ENCODE measurements around the gene SEC14L5. TPM values are rescaled to one million over a fixed set of nuclear protein-coding genes. Genes with fewer than 3 reads are reported as not detected.
"Not testable (repeated sequence)": the region's sequence is repeated elsewhere in the genome, so short reads cannot be mapped to it uniquely, and the experiment has no call there.

SEC14L5 gene
- total RNA-seq, 1 donor from 2014 or later = 0.16 TPM

DNA sequence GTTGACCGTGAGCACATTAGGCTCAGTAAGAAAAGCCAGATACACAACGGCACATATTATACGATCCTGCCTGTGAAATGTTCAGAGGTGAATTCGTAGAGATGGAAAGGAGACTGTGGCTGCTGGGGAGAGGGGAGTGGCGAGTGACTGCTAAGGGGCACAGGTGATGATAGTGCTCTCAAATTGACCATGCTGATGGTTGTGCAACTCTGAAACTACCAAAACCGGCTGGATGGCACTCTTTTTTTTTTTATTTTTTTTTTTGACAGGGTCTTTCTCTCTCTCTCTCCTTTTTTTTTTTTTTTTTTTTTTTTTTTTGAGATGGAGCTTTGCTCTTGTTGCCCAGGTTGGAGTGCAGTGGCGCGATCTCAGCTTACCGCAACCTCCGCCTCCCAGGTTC is 8.1 kb upstream of the SEC14L5 start:
- DNase-seq (ENCODE audit: low read depth) = no peak

DNA sequence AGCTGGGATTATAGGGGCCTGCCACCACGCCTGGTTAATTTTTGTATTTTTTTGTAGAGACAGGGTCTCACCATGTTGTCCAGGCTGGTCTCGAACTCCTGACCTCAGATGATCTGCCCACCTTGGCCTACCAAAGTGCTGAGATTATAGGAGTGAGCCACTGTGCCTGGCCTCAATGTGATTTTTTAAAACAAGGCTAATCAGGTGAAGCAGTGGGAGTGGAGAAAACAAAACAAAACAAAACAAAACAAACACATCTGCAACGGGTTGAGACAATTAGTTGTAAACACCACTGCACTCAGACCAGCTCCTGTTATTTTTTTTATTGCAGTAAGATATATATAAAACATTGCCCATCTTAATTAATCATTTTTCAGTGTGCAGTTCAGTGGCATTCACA is 6.5 kb upstream of the SEC14L5 start:
- not testable (repeated sequence) for DNase-seq (ENCODE audit: low read depth)

DNA sequence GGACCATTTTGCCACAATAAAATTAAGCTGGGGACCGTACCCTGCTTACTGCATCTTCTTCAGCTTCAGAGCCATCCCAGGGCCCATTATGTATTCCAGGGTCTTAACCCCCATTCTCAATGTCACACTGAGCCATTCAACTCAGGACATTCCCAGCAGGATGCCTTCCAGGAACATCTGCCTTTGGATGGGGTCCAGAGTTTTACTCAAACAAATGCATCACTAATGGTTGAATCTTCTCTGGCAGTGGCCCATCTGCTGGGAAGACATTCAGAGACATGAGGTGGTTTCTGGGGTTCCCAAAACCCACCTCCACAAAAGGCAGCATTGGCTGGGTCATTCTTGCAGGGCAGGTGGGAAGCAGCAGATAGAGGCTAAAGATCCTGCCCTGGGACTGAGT is 3.4 kb upstream of the SEC14L5 start:
- no peak for DNase-seq (ENCODE audit: low read depth)

DNA sequence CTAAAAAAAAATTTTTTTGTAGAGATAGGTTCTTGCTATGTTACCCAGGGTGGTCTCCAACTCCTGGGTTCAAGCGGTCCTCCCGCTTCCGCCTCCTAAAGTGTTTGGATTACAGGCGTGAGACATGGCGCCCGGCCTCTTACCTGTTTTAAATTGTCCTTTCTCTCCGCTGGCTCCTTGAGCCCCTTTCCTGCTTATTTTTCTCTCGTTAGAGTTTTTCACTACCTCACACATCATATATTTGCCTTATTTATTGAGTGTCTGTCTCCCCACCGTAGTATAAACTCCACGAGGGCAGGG is 760 bp upstream of the SEC14L5 start:
- no peak for DNase-seq (ENCODE audit: low read depth)

DNA sequence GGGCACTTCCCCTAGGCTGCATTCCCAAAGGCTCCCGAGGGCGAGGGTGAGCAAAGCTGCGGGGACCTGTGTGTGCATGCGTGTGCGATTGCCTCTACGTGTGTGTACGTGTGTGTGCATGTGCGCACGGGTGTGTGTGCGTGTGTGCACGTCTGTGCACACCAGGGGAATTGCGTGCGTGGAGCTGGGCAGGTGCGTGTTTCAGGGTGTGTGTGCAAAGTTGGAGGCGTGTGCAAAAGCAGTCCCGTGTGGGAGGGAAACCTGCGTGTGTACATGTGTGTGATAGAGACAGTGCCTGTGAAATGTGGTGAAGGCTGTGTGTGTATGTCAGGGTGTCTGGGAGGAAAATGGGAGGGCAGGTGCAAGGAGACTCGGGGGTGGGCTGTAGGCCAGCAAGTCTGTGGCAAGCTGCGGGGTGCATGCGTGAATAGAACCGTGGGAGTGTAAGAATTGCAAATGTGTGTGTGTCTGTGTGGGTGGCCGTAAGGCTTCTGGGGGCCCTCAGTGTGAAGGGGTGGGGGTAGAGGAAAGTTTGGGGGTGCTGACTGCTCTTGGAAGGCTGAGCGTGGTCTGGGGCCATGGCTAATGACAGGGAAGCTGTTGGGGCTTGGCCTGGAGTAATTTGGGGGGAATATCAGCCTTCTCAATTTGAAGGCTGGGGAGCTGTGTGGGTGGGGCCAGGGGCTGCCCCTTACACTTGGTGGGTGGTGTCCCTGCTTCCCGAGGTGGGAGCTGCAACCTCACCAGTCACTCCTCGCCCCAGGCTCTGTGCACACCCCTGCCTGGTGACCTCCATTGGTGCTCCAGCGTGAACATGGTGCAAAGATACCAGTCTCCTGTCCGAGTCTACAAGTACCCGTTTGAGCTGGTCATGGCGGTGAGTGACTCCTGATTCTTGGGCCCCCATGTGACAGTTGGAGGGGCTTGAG is 644 bp downstream of the SEC14L5 start:
- DNase-seq (ENCODE audit: low read depth) = no peak

DNA sequence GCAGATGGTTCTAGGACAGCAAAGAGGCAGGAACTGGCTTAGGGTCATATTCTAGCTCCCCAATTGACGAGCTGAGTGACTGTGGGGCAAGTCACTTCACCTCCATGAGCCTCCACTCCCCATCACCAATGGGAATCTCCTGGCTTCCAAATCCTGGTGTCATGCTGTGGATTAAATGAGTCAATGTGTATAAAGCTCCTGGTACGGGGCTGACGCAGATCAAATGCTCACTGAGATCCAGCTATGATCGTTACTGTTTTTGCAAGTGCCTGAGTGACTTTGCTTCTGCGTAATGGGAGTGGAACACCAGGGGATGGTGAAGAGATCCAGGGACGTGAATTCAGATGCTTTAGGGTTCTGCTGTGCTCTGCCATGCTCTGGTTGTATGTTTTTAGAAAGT is 2.4 kb downstream of the SEC14L5 start:
- no peak for DNase-seq (ENCODE audit: low read depth)

DNA sequence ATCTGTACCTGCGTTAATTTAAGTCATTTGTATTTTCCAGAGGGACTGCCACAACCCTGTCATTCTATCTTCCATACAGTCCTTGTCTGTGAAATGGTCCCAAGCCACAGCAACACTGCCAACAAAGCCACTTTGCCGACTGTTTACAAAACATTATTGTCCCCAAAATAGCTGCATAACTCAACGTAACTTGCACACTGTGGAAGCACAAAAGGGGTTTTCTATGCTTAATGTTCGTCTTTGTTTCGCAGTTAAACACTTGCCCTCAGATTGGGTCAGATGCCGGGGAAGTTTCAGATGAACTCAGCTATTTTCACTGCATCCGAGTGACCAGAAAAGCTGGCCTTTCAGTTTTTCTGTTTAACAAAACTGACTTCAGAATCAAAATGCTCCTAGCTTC is 4.6 kb downstream of the SEC14L5 start:
- DNase-seq (ENCODE audit: low read depth) = no peak

DNA sequence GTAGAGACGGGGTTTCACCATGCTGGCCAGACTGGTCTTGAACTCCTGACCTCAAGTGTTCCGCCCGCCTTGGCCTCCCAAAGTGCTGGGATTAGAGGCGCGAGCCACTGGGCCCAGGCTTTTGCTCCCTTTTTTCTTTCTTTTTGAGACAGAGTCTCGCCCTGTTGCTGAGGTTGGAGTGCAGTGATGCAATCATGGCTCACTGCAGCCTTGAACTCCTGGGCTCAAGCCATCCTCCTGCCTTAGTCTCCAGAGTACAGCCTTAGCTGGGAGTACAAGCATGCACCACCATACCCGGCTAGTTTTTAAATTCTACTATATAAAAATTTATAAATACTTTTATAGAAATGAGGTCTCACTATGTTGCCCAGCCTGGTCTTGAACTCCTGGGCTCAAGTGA is 5.4 kb downstream of the SEC14L5 start:
- DNase-seq (ENCODE audit: low read depth) = not testable (repeated sequence)

DNA sequence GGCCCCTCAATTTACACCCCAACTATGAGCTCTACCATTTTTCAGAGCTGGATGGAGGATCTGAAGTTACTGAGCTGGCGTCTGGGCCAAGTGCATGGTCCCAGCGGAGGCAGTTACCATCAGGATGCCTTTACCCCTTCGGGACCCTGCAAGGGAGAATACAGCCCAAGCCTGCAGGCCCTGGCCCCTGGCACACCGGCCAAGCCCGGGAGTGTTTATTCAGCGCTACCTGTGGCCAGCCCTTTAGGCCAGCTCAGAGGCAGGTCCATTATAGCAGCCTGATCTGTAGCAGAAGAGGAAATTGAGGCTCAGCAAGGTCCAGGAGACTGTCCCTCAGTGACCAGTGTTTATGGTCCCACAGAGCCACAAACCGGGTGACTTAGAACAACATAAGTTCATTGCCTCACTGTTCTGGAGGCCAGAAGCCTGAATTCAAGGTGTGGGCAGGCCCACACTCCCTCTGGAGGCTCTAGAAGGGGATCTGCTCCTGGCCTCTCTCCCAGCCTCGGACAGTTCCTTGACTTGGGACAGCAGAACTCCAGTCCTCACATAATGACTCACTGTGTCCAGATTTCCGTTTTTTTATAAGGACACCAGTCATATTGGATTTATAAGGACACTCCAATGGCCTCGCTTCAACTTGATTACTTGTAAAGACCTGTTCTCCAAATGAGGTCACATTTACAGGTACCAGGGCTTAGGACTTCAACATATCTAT is 8.8 kb downstream of the SEC14L5 start:
- DNase-seq (ENCODE audit: low read depth) = no peak

DNA sequence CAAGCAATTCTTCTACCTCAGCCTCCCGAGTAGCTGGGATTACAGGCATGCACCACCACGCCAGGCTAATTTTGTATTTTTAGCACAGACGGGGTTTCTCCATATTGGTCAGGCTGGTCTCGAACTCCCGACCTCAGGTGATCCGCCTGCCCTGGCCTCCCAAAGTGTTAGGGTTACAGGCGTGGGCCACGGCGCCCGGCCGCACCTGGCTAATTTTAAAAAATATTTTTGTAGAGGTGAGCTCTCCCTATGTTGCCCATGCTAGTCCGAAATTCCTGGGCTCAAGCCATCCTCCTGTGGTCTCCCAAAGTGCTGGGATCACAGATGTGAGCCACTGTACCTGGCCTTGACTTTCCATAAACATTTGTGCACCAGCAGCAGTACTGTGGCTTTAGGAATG is 10.1 kb downstream of the SEC14L5 start:
- DNase-seq (ENCODE audit: low read depth) = not testable (repeated sequence)

DNA sequence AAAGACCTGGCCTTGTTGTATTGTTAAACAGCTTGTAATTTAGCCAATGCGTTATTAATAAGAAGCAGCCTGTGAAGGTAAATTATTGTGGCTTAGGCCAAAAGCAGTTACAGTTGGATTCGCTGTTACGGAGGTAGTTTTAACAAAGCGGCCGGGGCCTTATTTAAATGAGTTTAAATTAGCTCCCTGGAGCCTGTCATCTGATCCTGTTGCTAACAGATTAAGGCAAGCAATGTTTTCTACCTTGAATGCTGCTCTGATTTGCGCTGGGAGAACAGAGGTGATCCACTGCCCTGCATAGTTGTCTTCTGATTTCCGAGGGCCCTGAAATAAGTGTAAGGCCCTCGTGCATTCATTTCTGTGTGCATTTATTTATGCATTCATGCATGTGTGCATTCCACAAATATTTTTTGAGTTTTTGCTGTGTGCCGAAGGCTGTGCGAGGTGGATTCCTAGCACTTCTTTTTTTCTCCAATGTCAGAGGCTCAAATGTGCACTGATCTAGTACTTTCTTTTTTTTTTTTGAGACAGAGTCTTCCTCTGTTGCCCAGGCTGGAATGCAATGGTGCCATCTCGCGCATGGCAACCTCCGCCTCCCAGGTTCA is 10.9 kb downstream of the SEC14L5 start:
- DNase-seq (ENCODE audit: low read depth) = no peak

DNA sequence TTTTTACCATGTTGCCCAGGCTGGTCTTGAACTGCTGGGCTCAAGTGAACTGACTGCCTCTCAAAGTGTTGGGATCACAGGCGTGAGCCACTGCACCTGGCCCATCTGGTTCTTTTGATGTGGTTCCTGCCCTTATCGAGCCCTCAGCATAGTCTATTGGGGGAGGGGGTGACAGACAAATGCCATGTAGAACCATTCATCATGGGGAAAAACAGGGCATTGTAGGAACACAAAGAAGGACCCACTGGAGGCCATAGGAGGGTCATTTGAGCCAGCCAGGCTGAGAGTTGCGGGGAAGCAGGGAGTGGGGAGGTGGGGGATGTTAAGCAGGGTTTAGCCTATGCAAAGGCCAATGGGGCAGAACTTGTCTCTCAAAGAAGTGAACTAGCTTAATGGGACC is 11.9 kb downstream of the SEC14L5 start:
- no peak for DNase-seq (ENCODE audit: low read depth)

DNA sequence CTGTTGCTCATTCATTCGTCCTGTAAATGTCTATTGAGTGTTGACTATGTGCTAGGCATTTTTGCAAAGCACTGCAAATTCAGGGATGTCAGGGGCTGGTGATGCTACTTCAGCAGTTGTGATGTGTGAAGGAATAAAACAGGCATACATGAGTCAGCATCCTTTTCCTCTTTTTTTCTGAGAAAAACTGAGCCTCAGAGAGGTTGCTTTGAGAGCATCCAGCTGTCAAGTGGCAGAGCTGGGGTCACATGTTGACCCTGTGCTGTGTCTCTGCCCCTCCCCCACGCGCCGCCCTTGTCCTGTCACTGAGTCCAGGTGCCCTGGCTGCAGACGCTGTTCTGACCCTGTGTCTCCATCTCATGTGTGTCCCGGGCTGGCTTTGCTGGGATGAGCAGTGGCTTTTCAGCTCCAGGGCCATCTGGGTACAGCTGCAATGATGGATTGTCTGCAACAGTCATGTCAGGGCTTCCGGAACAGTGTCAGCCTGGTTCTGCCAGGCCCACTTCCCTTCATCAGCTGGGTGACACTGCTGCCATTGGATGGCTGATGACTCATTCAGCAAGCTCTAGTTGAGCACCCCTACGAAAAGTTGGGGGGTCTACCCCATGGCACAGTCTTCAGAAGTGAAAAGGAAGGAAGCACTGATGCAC is 14.9 kb downstream of the SEC14L5 start:
- no peak for DNase-seq (ENCODE audit: low read depth)

DNA sequence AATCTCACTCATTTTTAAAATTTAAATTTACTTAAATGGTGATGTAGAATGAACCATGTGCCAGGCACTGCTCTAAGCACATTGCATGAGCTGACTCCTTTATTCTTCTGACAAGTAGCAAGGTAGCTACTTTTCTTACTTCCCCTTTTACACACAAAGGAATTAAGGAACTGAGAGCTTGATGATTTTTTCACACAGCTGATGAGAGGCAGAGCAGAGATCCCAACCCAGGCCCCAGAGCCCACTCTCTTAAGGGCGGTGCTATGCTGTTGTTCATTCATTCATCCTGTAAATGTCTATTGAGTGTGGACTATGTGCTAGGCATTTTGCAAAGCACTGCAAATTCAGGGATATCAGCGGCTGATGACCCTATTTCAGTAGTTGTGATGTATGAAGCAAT is 17.9 kb downstream of the SEC14L5 start:
- no peak for DNase-seq (ENCODE audit: low read depth)

DNA sequence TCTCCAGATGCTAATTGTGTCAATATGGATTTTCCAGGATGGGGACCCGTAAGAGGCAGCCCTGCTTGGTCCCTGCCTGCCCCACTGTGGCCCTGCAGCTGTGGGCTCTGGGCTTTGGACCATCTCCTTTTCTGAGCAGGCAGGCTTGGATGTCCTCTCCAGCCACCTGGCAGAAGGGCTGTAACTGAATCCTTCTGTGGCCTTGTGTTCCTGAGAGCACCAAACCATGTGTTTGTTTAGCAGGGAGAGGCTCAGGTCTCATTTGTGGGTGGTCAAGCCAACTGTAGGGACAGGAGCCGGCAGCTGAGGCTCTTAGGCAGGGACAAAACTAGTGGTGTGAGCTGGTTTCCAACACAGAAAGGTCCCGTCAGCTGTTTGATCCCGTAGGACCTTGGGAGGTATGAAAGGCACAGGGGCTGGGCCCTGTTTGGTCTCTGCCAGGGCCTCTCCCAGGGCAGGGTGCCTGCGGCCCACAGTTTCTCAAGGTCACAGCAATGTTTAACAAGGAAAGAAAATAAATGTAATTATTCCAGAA is 18.5 kb downstream of the SEC14L5 start:
- DNase-seq (ENCODE audit: low read depth) = peak; percentile 91

DNA sequence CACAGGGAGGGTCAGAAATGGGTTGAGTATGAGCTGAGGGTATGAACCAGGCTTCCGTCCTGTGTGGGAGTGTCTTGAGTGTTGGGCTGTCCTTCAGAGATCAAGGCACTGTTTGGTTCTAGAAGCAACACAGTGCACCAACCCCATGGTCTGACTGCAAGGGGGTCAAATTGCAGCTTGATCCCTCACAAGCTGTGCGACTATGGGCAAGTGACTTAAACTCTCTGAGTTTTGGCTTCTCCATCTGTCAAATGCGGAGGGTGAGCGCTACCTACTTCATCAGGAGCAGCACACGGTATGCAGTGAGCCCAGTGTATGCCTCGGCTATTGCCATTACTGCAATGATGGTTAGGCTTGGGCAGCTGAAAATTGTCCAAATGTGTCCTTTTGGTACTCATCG is 21.0 kb downstream of the SEC14L5 start:
- no peak for DNase-seq (ENCODE audit: low read depth)

DNA sequence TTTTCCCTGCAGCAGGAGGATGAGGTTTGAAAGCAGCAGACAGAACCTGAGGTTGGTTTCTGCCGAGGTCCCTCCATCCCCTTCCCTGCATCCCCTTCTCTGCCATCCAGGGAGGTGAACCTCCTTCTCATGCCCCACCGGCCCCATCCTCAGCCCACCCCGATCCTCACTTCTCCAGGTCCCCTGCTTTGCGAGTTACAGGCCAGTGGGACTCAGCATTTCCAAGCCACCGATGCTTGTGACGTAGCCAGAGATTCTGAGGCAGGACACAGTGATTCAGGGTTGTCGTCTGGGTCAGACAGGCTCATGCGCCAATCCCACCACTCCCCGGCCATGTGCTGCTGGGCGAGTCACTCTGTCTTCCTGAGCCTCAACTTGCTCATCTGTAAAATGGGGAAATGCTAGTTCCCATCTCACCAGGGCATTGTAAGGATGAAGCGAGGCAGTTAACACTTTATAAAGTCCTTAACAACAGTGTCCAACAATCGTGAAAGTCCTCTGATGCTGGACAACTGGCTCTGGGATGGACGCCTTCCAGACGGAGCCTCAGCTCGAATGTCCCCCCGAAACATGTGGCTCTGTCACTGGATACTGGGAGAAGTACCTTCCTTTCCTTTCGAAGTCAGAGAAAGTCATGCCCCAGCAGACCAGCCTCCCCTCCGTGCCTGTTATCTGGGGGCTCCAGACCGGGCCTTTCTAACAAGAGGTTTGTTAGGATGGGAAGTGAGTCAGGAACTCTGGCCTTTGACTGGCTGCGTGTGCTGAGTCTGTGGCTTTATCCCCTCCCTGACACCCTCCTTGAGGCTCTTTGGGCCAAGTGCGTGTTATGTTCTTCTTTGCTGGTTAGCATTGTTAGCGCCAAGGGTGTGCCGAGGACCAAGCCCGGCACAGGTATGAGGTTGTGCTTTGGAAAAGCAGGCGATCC is 21.9 kb downstream of the SEC14L5 start:
- DNase-seq (ENCODE audit: low read depth) = peak; percentile 9

DNA sequence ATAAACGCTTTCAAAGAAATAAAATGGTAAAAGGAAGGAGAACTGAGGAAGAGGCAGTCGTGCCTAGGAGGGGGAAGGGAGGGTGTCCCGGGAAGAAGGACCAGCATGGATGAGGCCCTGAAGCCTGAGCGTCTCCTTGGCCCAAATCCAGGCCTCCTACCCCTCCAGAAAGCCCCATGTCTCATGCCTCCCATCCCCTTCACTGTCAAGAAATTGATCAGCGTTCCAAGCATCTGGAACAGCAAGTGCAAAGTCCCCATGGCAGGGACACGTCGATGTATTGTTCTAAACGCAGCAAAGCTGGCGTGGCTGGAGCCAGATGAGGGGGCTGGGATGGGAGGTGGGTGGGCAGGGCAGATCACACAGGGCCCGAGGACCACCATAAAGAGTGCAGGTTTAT is 22.6 kb downstream of the SEC14L5 start:
- DNase-seq (ENCODE audit: low read depth) = no peak

DNA sequence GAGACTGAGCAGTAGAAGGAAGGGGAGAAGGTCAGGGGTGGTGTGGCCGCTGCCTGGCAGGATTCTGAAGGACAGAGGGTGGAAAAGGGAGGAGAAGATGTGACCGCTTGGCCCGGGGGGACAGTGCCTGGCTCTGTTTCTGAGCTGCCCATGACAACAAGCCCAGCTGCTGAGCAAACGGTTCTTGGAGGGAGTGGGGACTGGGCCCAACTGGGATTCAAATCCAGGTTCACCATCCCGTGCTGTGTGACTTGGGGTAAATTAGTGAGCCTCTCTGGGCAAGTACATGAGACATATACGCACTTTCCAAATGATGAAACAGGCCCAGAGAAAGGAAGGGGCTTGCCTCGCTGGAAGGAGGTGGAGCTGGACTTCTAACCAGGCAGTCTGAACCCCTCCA is 23.3 kb downstream of the SEC14L5 start:
- no peak for DNase-seq (ENCODE audit: low read depth)

DNA sequence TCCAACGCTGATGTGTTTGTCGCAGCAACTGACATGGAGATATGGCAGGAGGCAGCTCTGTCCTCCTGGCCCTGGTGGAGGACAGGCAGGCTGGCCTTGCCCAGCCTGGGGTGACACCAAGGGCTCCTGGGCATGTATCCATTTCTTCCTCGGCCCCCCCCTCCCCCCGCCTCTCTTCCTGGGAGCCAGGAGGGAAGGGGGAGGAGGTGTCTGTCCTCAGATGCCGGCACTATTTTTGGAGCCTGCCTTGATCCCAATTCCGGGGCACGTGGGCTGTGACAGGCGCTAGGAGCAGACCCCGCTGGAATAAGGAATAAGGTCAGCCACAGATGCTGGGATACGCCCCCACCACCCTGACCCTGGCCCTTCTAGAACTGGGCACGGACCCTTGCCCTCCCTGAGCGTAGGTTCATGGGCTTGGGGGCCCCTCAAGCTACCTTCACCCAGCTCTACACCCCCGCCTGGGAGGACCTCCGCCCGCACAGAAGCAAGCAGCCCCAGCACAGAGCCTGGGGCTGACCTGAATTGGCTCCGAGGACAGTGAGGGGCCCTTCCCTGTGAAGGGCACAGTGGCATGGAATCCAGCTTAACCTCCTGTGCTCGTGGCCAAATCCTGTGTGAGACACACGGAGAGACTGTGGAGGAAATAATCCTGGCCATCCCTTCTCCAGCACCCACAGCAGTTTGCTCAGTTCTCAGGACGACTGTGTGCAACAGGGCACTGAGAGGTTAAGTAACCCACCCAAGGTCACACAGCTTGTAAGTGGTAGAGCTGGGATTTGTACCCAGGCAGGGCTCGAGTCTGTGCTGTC is 24.1 kb downstream of the SEC14L5 start:
- peak; percentile 79 for DNase-seq (ENCODE audit: low read depth)
